ENCODE results near the gene ERVH48-1. TPM values are rescaled to one million over a fixed set of nuclear protein-coding genes. Genes with fewer than 3 reads are reported as not detected.
"Not testable (repeated sequence)": the region's sequence is repeated elsewhere in the genome, so short reads cannot be mapped to it uniquely, and the experiment has no call there.

Gene ERVH48-1
- total RNA-seq, 1 donor from 2014 or later: 0.30 TPM

DNA sequence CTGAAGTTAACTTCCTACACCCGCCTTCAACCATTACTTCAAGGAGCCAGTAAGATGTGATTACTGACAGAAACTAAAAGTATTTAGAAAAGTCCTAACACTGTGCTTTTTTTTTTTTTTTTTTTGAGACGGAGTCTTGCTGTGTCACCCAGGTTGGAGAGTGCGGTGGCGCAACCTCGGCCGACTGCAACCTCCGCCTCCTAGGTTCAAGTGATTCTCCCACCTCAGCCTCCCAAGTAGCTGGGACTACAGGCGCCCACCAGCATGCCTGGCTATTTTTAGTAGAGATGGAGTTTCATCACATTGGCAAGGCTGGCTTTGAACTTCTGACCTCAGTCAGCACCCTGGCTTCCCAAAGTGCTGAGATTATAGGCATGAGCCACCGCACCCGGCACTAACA, 49.6 kb downstream of the ERVH48-1 start:
- Mint-ChIP-seq H3K4me1 (ENCODE audit: low read depth) (peaks cover 14% of the 10 kb centered on the region), H3K36me3 (ENCODE audit: low read depth) (peaks cover 55% of the 10 kb centered on the region)
- H3K27me3 Mint-ChIP-seq (ENCODE audit: low read depth); H3K4me3 Mint-ChIP-seq (ENCODE audit: low read depth); intact Hi-C loops (cut with micrococcal nuclease); H3K27ac Mint-ChIP-seq; H3K9me3 Mint-ChIP-seq; DNase-seq (ENCODE audit: low spot score): not testable (repeated sequence)

DNA sequence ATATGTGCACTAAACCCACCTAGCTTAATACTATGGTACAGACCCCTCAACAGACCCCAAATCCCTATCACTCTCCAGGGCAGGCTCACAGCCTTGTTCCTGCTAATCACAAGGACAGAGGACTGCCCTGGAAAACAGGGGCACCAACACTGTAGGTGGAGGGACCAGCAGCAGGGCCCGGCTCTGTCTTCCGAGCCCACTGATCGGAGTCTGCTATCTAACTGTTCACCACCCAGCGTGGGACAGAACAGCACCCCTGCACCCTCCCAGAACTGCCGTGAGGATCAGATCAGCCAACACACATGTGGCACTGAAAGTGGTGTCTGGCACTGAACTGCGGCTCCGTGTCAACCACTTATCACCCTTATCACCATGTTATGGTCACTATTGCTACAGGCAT, 52.3 kb downstream of the ERVH48-1 start:
- no peak overlapping the region for H3K27ac Mint-ChIP-seq

GRCh38 chr21:42868196-42868595, 57.2 kb downstream of the ERVH48-1 start:
- intact Hi-C loops (cut with micrococcal nuclease): no loop called here
- peaks cover 3% of the 10 kb centered on the region for H3K4me1 Mint-ChIP-seq (ENCODE audit: low read depth)
- no peak overlapping the region for H3K4me3 Mint-ChIP-seq (ENCODE audit: low read depth)
- no peak overlapping the region for H3K27ac Mint-ChIP-seq
- H3K9me3 Mint-ChIP-seq: no peaks in the 10 kb centered on the region
- H3K27me3 Mint-ChIP-seq (ENCODE audit: low read depth): no peaks in the 10 kb centered on the region
- peaks cover 78% of the 10 kb centered on the region for H3K36me3 Mint-ChIP-seq (ENCODE audit: low read depth)
- DNase-seq (ENCODE audit: low spot score): no peak

More for the DNA sequence above, 52.3 kb downstream of the ERVH48-1 start:
- no peaks in the 10 kb centered on the region for H3K27me3 Mint-ChIP-seq (ENCODE audit: low read depth)
- no peaks in the 10 kb centered on the region for H3K9me3 Mint-ChIP-seq
- intact Hi-C loops (cut with micrococcal nuclease): no loop called here
- no peak for DNase-seq (ENCODE audit: low spot score)
- H3K36me3 Mint-ChIP-seq (ENCODE audit: low read depth): peaks cover 73% of the 10 kb centered on the region
- peaks cover 2% of the 10 kb centered on the region for H3K4me1 Mint-ChIP-seq (ENCODE audit: low read depth)
- H3K4me3 Mint-ChIP-seq (ENCODE audit: low read depth): no peak overlapping the region

Other genes starting within 250 kb of the ERVH48-1 start
- gene WDR4, start 46.1 kb downstream of the ERVH48-1 start, total RNA-seq: 62.2 and 65.6 TPM in 2 replicates
- 39.6 and 45.9 TPM in 2 replicates for gene NDUFV3, start 32.3 kb downstream of the ERVH48-1 start, total RNA-seq
- gene PKNOX1, start 48.9 kb upstream of the ERVH48-1 start, total RNA-seq: 25.6 and 26.9 TPM in 2 replicates
- 45.8 and 49.0 TPM in 2 replicates for gene CBS, start 150.2 kb upstream of the ERVH48-1 start, total RNA-seq
- gene U2AF1, start 181.9 kb upstream of the ERVH48-1 start, total RNA-seq: 8.7 and 11.6 TPM in 2 replicates
- not detected in 2 replicates for gene CRYAA, start 243.4 kb upstream of the ERVH48-1 start, total RNA-seq

Data from activated T-helper 2 cell treated with anti-CD3 and anti-CD28 coated beads, Interferon-gamma antibody, Interleukin-2, Interleukin-4, amounts not matched to agents 10 μg/mL and 5 μg/mL and 100 μg/mL, durations not matched to agents 14 hours and 24 hours and 36 hours (primary cell).